Measurements from ENCODE around the gene RWDD3. TPM values are rescaled to one million over a fixed set of nuclear protein-coding genes. Genes with fewer than 3 reads are reported as not detected.

RWDD3 gene
- total RNA-seq, 2 donors from 2014 or later: 35.5 to 37.1 TPM

DNA sequence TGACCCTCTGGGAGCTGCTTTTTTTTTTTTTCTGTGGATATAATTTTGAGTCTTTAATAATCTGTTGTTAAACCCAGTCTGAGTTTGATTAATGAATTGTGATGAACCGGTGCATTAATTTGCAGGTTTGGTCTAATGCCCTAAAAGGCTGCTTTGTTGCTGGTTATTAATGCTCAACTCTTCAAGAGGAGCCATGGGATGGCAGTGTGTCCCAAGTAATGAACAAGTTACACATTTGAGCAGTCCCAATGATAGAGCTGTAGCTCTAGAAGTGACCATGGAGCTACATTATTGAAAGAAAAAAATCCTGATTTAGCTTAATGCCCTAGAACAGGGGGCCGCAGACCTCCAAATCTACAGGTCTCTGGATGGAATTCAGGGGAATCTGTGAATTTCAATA lies 53.1 kb downstream of the RWDD3 start:
- Histone ChIP-seq H3K4me1 (ENCODE audit: control insufficient read depth, insufficient read depth, low read length) (no peaks in the 10 kb centered on the region), H3K36me3 (ENCODE audit: control insufficient read depth, insufficient read depth, low read length) (no peaks in the 10 kb centered on the region), H3K27ac (ENCODE audit: low read depth, low read length) (no peak overlapping the region), H3K9ac (ENCODE audit: extremely low read depth, low read length, poor library complexity, severe bottlenecking) (no peak overlapping the region), H3K9me3 (ENCODE audit: control insufficient read depth, low read length) (no peaks in the 10 kb centered on the region), H3K27me3 (ENCODE audit: control insufficient read depth, insufficient read depth, low read length, poor library complexity, severe bottlenecking) (no peaks in the 10 kb centered on the region), H3K4me3 (ENCODE audit: low read length) (no peak overlapping the region)
- no peak overlapping the region for H3K27ac Mint-ChIP-seq
- DNase-seq: no peak
- H3K4me1 Mint-ChIP-seq: peaks cover 24% of the 10 kb centered on the region
- no peaks in the 10 kb centered on the region for H3K9me3 Mint-ChIP-seq
- H3K36me3 Mint-ChIP-seq (ENCODE audit: low read depth): no peaks in the 10 kb centered on the region
- H3K27me3 Mint-ChIP-seq (ENCODE audit: insufficient read depth): no peaks in the 10 kb centered on the region
- 89 to 100% methylated on average over 1 to 2 of the region's 2 CpGs for WGBS, 2 experiments (ENCODE audit: insufficient coverage in 1 of 2, insufficient read length in 1 of 2)
- TF ChIP-seq, protein P1, sequence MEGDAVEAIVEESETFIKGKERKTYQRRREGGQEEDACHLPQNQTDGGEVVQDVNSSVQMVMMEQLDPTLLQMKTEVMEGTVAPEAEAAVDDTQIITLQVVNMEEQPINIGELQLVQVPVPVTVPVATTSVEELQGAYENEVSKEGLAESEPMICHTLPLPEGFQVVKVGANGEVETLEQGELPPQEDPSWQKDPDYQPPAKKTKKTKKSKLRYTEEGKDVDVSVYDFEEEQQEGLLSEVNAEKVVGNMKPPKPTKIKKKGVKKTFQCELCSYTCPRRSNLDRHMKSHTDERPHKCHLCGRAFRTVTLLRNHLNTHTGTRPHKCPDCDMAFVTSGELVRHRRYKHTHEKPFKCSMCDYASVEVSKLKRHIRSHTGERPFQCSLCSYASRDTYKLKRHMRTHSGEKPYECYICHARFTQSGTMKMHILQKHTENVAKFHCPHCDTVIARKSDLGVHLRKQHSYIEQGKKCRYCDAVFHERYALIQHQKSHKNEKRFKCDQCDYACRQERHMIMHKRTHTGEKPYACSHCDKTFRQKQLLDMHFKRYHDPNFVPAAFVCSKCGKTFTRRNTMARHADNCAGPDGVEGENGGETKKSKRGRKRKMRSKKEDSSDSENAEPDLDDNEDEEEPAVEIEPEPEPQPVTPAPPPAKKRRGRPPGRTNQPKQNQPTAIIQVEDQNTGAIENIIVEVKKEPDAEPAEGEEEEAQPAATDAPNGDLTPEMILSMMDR (conservative IDR thresholded peaks at IDR 0.05): peak; percentile 54
- H3K4me3 Mint-ChIP-seq: no peak overlapping the region

DNA sequence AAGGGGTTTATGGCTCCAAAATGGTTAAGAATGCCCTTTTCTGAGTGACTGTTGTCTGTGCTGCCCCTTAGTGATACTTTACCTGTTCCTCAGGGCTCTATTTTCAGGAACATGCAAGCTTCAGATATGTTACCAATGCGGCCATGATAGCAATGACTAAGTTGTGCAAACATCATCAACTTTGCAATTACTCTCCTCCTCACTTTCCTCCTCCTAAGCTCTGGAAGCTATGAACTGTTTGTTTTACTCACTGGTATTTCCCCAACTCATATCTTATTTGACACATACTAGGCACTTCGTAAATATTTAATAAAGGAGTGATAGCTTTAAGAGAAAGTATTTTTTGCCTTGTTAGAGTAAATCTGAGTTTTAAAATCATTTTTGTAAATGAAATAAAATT lies 53.8 kb downstream of the RWDD3 start:
- H3K27ac ChIP-seq (ENCODE audit: low read depth, low read length): no peak overlapping the region
- WGBS, 2 experiments (ENCODE audit: insufficient coverage in 1 of 2, insufficient read length in 1 of 2): 82 to 89% methylated on average over 1 of the region's 2 CpGs
- H3K9me3 ChIP-seq (ENCODE audit: control insufficient read depth, low read length): no peaks in the 10 kb centered on the region
- no peaks in the 10 kb centered on the region for H3K4me1 ChIP-seq (ENCODE audit: control insufficient read depth, insufficient read depth, low read length)
- H3K9ac ChIP-seq (ENCODE audit: extremely low read depth, low read length, poor library complexity, severe bottlenecking): no peak overlapping the region
- TF ChIP-seq, protein P1 (conservative IDR thresholded peaks at IDR 0.05): no peak
- no peak for DNase-seq
- no peaks in the 10 kb centered on the region for H3K36me3 ChIP-seq (ENCODE audit: control insufficient read depth, insufficient read depth, low read length)
- no peaks in the 10 kb centered on the region for H3K36me3 Mint-ChIP-seq (ENCODE audit: low read depth)
- no peak overlapping the region for H3K27ac Mint-ChIP-seq
- H3K27me3 ChIP-seq (ENCODE audit: control insufficient read depth, insufficient read depth, low read length, poor library complexity, severe bottlenecking): no peaks in the 10 kb centered on the region
- no peak overlapping the region for H3K4me3 ChIP-seq (ENCODE audit: low read length)
- no peaks in the 10 kb centered on the region for H3K27me3 Mint-ChIP-seq (ENCODE audit: insufficient read depth)
- no peaks in the 10 kb centered on the region for H3K9me3 Mint-ChIP-seq
- peaks cover 23% of the 10 kb centered on the region for H3K4me1 Mint-ChIP-seq
- no peak overlapping the region for H3K4me3 Mint-ChIP-seq

Other genes with a start within 250 kb of the RWDD3 start
- 1 to 10 TPM; 5.9 to 7.0 TPM for gene ALG14, start 161.3 kb upstream of the RWDD3 start, total RNA-seq
- gene TLCD4, start 116.9 kb upstream of the RWDD3 start, total RNA-seq: 10 to 100 TPM in 1 of 2 donors, 1 to 10 TPM in 1; 6.4 to 19.3 TPM